HepG2 (cell line): ENCODE data around the gene FCHSD1. TPM values are rescaled to one million over a fixed set of nuclear protein-coding genes. Genes with fewer than 3 reads are reported as not detected.

ENCODE experiments used
- ATAC-seq: fragments of 200-7000 bp; cut with Tn5 transposase; 3 replicates; pipeline ENCODE4 v1.9.1; 2020; ENCODE audit warnings: mild to moderate bottlenecking, moderate library complexity
- BruUV-seq: library from RNA; stranded (reverse); fragments of 400-500 nt; replicated peaks from 2 replicates; lab custom pipeline; 2021; lab: Mats Ljungman, UMichigan
- CTCF ChIA-PET: fragments of 300-600 bp; formaldehyde crosslinking; extraction: SDS; loops from one replicate; lab custom pipeline; 2021; ENCODE audit warnings: low total read pairs, inconsistent platforms, low intra/inter-chr PET ratio; lab: Yijun Ruan, JAX
- POLR2A ChIA-PET: fragments of 350-600 bp; sonication (Branson Sonifier 250); formaldehyde crosslinking; loops from one replicate; lab custom pipeline; 2020; ENCODE audit warnings: antibody characterized with exemption, inconsistent platforms; lab: Yijun Ruan, JAX
- DNase-seq: peaks from one replicate; pipeline ENCODE4 v3.0.0-alpha.2; 2015; ENCODE audit warnings: low spot score
- FAIRE-seq: peaks from 3 replicates; lab custom pipeline; 2011; peaks lifted over from hg19 to GRCh38; lab: Jason Lieb, UNC
- H2AFZ ChIP-seq: one replicate; pipeline ENCODE4 v1.6.1; 2011; ENCODE audit warnings: low read length, inconsistent platforms
- H3K27ac ChIP-seq: fragments of 300-600 bp; 3 replicates; pipeline ENCODE4 v1.8.0; 2011; ENCODE audit warnings: mixed run types, mild to moderate bottlenecking, mixed read lengths, low read length, inconsistent platforms; ENCODE audit not compliant: insufficient read depth; ENCODE audit errors: extremely low read length
- H3K27me3 ChIP-seq, 2 experiments: fragments of 200-600 bp in 1 of 2; 2 replicates in 1 of 2; 3 replicates in 1 of 2; pipeline versions ENCODE4 v1.6.0 to v1.8.0; 2011; ENCODE audit warnings: low read length in 2 of 2, mild to moderate bottlenecking in 2 of 2, moderate library complexity in 2 of 2, inconsistent platforms in 1 of 2; ENCODE audit not compliant: insufficient read depth in 2 of 2, control insufficient read depth in 1 of 2
- H3K36me3 ChIP-seq, 2 experiments: fragments of 200-600 bp in 1 of 2; replicated peaks in 1 of 2; 2 replicates in 1 of 2; 3 replicates in 1 of 2; pipeline versions ENCODE4 v1.5.1 to v1.8.0; 2011; ENCODE audit warnings: low read length in 2 of 2, inconsistent platforms in 1 of 2; ENCODE audit not compliant: insufficient read depth in 2 of 2, control insufficient read depth in 1 of 2
- H3K4me1 ChIP-seq: 2 replicates; pipeline ENCODE4 v1.5.1; 2012; ENCODE audit warnings: low read length, inconsistent platforms; ENCODE audit not compliant: insufficient read depth
- H3K4me2 ChIP-seq: 2 replicates; pipeline ENCODE4 v1.6.0; 2011; ENCODE audit warnings: low read depth, low read length, inconsistent platforms
- H3K4me3 ChIP-seq, 3 experiments: fragments of 200-600 bp in 1 of 3; sonication (generic), shearing (Covaris generic) in 1 of 3; replicated peaks in 1 of 3; 2 replicates each; pipeline ENCODE4 v1.5.1; 2011 to 2016; ENCODE audit warnings: low read length in 3 of 3, inconsistent platforms in 2 of 3, low read depth in 2 of 3, mild to moderate bottlenecking in 2 of 3, control low read depth in 1 of 3, mixed read lengths in 1 of 3; ENCODE audit not compliant: insufficient read depth in 1 of 3
- H3K79me2 ChIP-seq: one replicate; pipeline ENCODE4 v1.6.1; 2011; ENCODE audit warnings: low read length, inconsistent platforms; ENCODE audit not compliant: insufficient read depth
- H3K9ac ChIP-seq: 2 replicates; pipeline ENCODE4 v1.6.0; 2011; ENCODE audit warnings: mild to moderate bottlenecking, low read depth, low read length, inconsistent platforms; ENCODE audit not compliant: insufficient read depth
- H3K9me3 ChIP-seq: 2 replicates; pipeline ENCODE4 v1.5.1; 2012; ENCODE audit warnings: mild to moderate bottlenecking, low read length
- H4K20me1 ChIP-seq: 2 replicates; pipeline ENCODE4 v1.6.0; 2011; ENCODE audit warnings: inconsistent platforms, mild to moderate bottlenecking, low read length, moderate library complexity; ENCODE audit not compliant: insufficient read depth
- BCLAF1 ChIP-seq: fragments of 450-650 bp; IDR thresholded peaks from 2 replicates; pipeline ENCODE4 v1.6.1; 2017; ENCODE audit warnings: mild to moderate bottlenecking
- CREB3 ChIP-seq: sonication (generic); formaldehyde crosslinking; IDR thresholded peaks from 2 replicates; pipeline ENCODE4 v1.5.0; 2020; ENCODE audit warnings: missing genetic modification reagents
- HIC2 ChIP-seq: sonication (generic); formaldehyde crosslinking; IDR thresholded peaks from 2 replicates; pipeline ENCODE4 v1.9.0; 2022; ENCODE audit warnings: low read depth, missing genetic modification reagents
- MAFK ChIP-seq, 2 experiments: IDR thresholded peaks in 1 of 2; conservative IDR thresholded peaks in 1 of 2; 2 replicates each; pipeline ENCODE4 v1.6.1; 2011; ENCODE audit warnings: improper control_type of control experiment in 2 of 2, low read length in 2 of 2
- MZF1 ChIP-seq: sonication (generic); formaldehyde crosslinking; IDR thresholded peaks from 2 replicates; pipeline ENCODE4 v1.8.1; 2023; ENCODE audit warnings: mild to moderate bottlenecking, missing genetic modification reagents, borderline replicate concordance
- NR2F2 ChIP-seq: IDR thresholded peaks from 2 replicates; pipeline ENCODE4 v1.6.1; 2012; ENCODE audit warnings: low read depth, inconsistent platforms, borderline replicate concordance
- PAWR ChIP-seq: sonication (generic); formaldehyde crosslinking; IDR thresholded peaks from 2 replicates; pipeline ENCODE4 v1.4.0; 2020; ENCODE audit warnings: missing genetic modification reagents, mild to moderate bottlenecking, borderline replicate concordance
- TEF ChIP-seq: sonication (generic); formaldehyde crosslinking; IDR thresholded peaks from 2 replicates; pipeline ENCODE4 v1.5.0; 2020; ENCODE audit warnings: missing genetic modification reagents
- ZBTB25 ChIP-seq: IDR thresholded peaks from 2 replicates; pipeline ENCODE4 v1.6.1; 2018; ENCODE audit warnings: missing genetic modification reagents
- WGBS: methylation state at CpG from one replicate; pipeline ENCODE4 v1.1.6; 2017; ENCODE audit warnings: low lambda C conversion rate; 5-methylcytosine and 5-hydroxymethylcytosine counted together
- in situ Hi-C: cut with HindIII; loops from 2 replicates; pipeline ENCODE4 v1.10.0; 2017; ENCODE audit warnings: low pct_unique_long_range_greater_than_20kb; ENCODE audit not compliant: extremely low pct_ligation_motif_present
- intact Hi-C: fragments of 100-400 bp; cut with micrococcal nuclease; formaldehyde crosslinking; loops from one replicate; pipeline ENCODE4 v1.10.0; 2022; ENCODE audit not compliant: unreplicated experiment
- polyA plus RNA-seq, 8 experiments: library from polyadenylated mRNA; depleted of rRNA in 3 of 8; stranded (reverse) in 7 of 8; unstranded in 1 of 8; fragments of >200 nt; fragmentation: Illumina TruSeq in 4 of 8; extraction: Trizol in 4 of 8; gene quantifications; 2 replicates each; pipeline versions ENCODE4 v1.2.1 to v1.2.3, GENCODE V29; 2011 to 2016; ENCODE audit warnings: low read depth in 4 of 8, missing spikeins in 1 of 8, mixed read lengths in 1 of 8; ENCODE audit not compliant: insufficient read depth in 1 of 8
- total RNA-seq, 5 experiments: library from RNA; depleted of rRNA; stranded (reverse); fragments of >200 nt; fragmentation: Illumina TruSeq; extraction: Trizol; gene quantifications; 2 replicates each; pipeline ENCODE4 v1.2.3, GENCODE V29; 2016; ENCODE audit warnings: low read depth in 1 of 5

FCHSD1 gene
- total and polyA plus RNA-seq, 2 of the 13 experiments (the other 11 are each of a cell fraction or from before 2014, with no cell fraction given): 5.5 to 15.4 TPM

DNA sequence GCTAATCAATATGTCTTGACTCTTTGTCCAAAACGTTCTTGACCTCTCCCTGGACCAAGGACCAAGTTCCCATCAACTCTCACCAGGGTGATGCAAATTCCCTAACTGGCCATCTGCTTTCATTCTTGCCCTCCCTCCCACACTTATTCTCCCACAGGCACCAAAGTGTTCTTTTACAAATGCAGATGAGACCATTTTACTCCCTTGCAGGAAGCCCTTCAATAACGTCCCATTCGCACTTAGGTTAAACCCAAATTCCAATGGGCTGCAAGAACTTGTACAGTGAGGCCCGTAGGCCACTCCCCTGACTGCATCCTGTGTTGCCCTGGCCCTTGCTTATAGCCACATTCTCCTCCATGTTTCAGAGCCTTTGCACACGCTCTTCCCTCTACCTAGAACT is 23.5 kb upstream of the FCHSD1 start (continued):
- TF ChIP-seq PAWR: no peak
- TF ChIP-seq TEF (CRISPR knock-in tag): no peak
- no peak for TF ChIP-seq MAFK (conservative IDR thresholded peaks at IDR 0.05 in 1 of 2, IDR thresholded peaks at IDR 0.05 in 1 of 2; ENCODE audit: low read length in 2 of 2)
- no peak for TF ChIP-seq ZBTB25 (CRISPR knock-in tag)
- no peak for TF ChIP-seq MZF1

DNA sequence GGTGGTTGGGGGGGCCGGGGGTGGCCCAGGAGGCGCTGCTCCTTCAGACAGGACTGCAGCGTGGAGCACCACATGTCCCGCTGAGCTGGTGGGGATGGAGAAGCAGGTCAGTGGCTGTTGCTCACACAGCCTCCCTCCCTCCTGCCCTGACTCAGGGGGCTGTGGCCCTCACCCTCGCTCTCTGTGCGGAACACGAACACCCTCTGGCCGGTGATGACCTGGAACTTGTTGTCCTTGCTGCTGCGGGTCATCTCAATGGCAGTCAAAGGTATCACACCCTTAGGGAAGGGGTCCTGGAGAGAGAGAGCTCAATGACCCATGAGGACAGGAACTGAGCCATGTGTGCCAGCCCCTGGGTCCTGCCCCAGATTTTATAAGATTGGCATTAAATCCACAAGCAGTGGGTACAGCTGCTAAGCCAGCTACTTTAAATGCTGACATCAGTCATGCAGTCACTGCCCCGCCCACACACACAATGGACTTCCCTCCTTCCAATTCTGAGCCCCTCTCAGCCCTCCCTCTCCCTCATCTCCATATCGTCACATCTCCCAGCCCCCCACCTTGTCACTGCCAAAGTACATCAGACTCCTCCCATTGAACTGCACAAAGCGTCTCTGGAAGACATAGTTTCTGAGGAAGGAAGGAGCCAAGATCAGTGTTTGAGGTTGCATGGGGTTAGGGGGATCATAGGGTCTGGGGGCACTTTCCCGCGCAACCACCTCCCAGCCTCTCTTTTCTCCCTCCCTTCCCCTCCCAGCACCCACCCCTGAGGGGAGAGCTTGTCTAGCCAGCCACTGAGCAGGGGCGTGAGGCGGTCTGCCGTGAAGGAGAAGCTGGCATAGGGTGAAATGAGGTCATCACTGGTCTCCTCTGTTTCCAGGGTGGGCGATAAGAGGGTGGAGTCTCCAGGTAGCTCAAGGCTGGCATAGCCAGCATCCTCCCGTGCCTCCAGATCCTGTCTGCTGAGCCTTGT is 21.9 kb upstream of the FCHSD1 start:
- TF ChIP-seq BCLAF1 (no peak), HIC2 (no peak), CREB3 (no peak), NR2F2 (no peak)
- WGBS: 65% methylated on average over 9 of the region's 19 CpGs
- intact Hi-C loops (no loop called here), in situ Hi-C loops (no loop called here)
- no peak overlapping the region for H3K4me3 ChIP-seq
- H3K36me3 ChIP-seq: no peaks in the 10 kb centered on the region
- DNase-seq (no peak), FAIRE-seq (no peak), ATAC-seq (no peak)
- no peak overlapping the region for H3K4me2 ChIP-seq
- H4K20me1 ChIP-seq: no peaks in the 10 kb centered on the region
- ChIA-PET CTCF (no interaction called here), POLR2A (no interaction called here)
- H3K4me1 ChIP-seq: no peaks in the 10 kb centered on the region
- no peak overlapping the region for H3K9ac ChIP-seq
- BruUV-seq: no TSS peak
- H3K27ac ChIP-seq: no peak overlapping the region
- H3K79me2 ChIP-seq: no peaks in the 10 kb centered on the region
- H2AFZ ChIP-seq: no peak overlapping the region
- H3K9me3 ChIP-seq: no peaks in the 10 kb centered on the region
- H3K27me3 ChIP-seq: peaks cover 2 to 3% of the 10 kb centered on the region in 2 experiments; a peak in 2 of 5 replicates
